Keratinocyte (primary cell): ENCODE results near the gene NUAK1. TPM values are rescaled to one million over a fixed set of nuclear protein-coding genes. Genes with fewer than 3 reads are reported as not detected.

Experiments used
- DNase-seq: peaks from one replicate; pipeline ENCODE4 v3.0.0-alpha.2; 2011; ENCODE audit warnings: low read depth, missing footprints, low spot score
- FAIRE-seq: peaks from 2 replicates; lab custom pipeline; 2011; peaks lifted over from hg19 to GRCh38; lab: Jason Lieb, UNC
- H2AFZ ChIP-seq: 2 replicates; pipeline ENCODE4 v1.6.0; 2012; ENCODE audit warnings: low read length, control low read depth, inconsistent platforms; ENCODE audit not compliant: control insufficient read depth
- H3K27ac ChIP-seq: 2 replicates; pipeline ENCODE4 v1.5.1; 2011; ENCODE audit warnings: low read length; ENCODE audit not compliant: control insufficient read depth, insufficient read depth
- H3K27me3 ChIP-seq: 3 replicates; pipeline ENCODE4 v1.6.0; 2011; ENCODE audit warnings: low read length; ENCODE audit not compliant: control insufficient read depth, insufficient read depth; ENCODE audit errors: extremely low read depth
- H3K36me3 ChIP-seq, 2 experiments: 2 replicates in 1 of 2; 3 replicates in 1 of 2; pipeline ENCODE4 v1.5.1; 2011; ENCODE audit warnings: low read length in 2 of 2, mild to moderate bottlenecking in 1 of 2; ENCODE audit not compliant: control insufficient read depth in 2 of 2, insufficient read depth in 2 of 2; ENCODE audit errors: extremely low read depth in 1 of 2
- H3K4me1 ChIP-seq: 3 replicates; pipeline ENCODE4 v1.5.1; 2011; ENCODE audit warnings: low read length; ENCODE audit not compliant: control insufficient read depth, insufficient read depth; ENCODE audit errors: extremely low read depth
- H3K4me2 ChIP-seq: 3 replicates; pipeline ENCODE4 v1.6.0; 2011; ENCODE audit warnings: low read depth, low read length; ENCODE audit not compliant: control insufficient read depth, insufficient read depth; ENCODE audit errors: extremely low read depth
- H3K4me3 ChIP-seq, 3 experiments: fragments of 200-600 bp in 1 of 3; sonication (generic) in 1 of 3; 2 replicates in 2 of 3; 3 replicates in 1 of 3; pipeline ENCODE4 v1.5.1; 2011 to 2016; ENCODE audit warnings: low read length in 3 of 3, mild to moderate bottlenecking in 3 of 3, control low read depth in 2 of 3, inconsistent platforms in 1 of 3, low read depth in 1 of 3, mixed read lengths in 1 of 3, mixed run types in 1 of 3, moderate library complexity in 1 of 3; ENCODE audit not compliant: control insufficient read depth in 2 of 3, insufficient read depth in 2 of 3; ENCODE audit errors: extremely low read depth in 1 of 3
- H3K79me2 ChIP-seq: 2 replicates; pipeline ENCODE4 v1.6.0; 2012; ENCODE audit warnings: low read length; ENCODE audit not compliant: control insufficient read depth, insufficient read depth
- H3K9ac ChIP-seq: 3 replicates; pipeline ENCODE4 v1.6.0; 2011; ENCODE audit warnings: low read length; ENCODE audit not compliant: control insufficient read depth, insufficient read depth; ENCODE audit errors: extremely low read depth
- H3K9me1 ChIP-seq: 3 replicates; pipeline ENCODE4 v1.6.0; 2011; ENCODE audit warnings: low read length; ENCODE audit not compliant: control insufficient read depth, insufficient read depth; ENCODE audit errors: extremely low read depth
- H3K9me3 ChIP-seq: 2 replicates; pipeline ENCODE4 v1.5.1; 2012; ENCODE audit warnings: low read depth, low read length; ENCODE audit not compliant: control insufficient read depth
- H4K20me1 ChIP-seq: 3 replicates; pipeline ENCODE4 v1.6.0; 2011; ENCODE audit warnings: low read length; ENCODE audit not compliant: control insufficient read depth, insufficient read depth; ENCODE audit errors: extremely low read depth
- CTCF ChIP-seq, 3 experiments: IDR thresholded peaks in 1 of 3; conservative IDR thresholded peaks in 1 of 3; optimal IDR thresholded peaks in 1 of 3; 2 replicates in 2 of 3; 3 replicates in 1 of 3; pipeline versions ENCODE3 to v1.5.1; 2011; ENCODE audit warnings: low read length in 3 of 3, mild to moderate bottlenecking in 3 of 3, moderate library complexity in 2 of 3, control low read depth in 1 of 3, inconsistent platforms in 1 of 3; ENCODE audit not compliant: insufficient read depth in 2 of 3; ENCODE audit errors: extremely low read depth in 1 of 3
- EZH2 ChIP-seq: IDR thresholded peaks from one replicate; pipeline ENCODE4 v1.6.1; 2012; ENCODE audit warnings: inconsistent platforms, mild to moderate bottlenecking, low read length, moderate library complexity
- dilution Hi-C: fragments of 300-500 bp; cut with MboI; formaldehyde crosslinking; loops from one replicate; pipeline ENCODE4 v1.7.0; 2020; ENCODE audit warnings: low sequenced_read_pairs; ENCODE audit not compliant: extremely low pct_ligation_motif_present
- polyA plus RNA-seq, 5 experiments: library from polyadenylated mRNA; depleted of rRNA in 3 of 5; stranded (reverse) in 3 of 5; stranded (forward) in 1 of 5; unstranded in 1 of 5; fragments of >200 nt; gene quantifications; 1 replicate in 1 of 5; 2 replicates in 3 of 5; 3 replicates in 1 of 5; pipeline versions ENCODE4 v1.2.1 to v1.2.3, GENCODE V29; 2011 to 2012; ENCODE audit warnings: missing spikeins in 2 of 5, low read depth in 1 of 5, low replicate concordance in 1 of 5

Gene NUAK1
- polyA plus RNA-seq, 1 donor (not counting 4 experiments of a cell fraction or from before 2014, with no cell fraction given): 12.3 TPM

DNA sequence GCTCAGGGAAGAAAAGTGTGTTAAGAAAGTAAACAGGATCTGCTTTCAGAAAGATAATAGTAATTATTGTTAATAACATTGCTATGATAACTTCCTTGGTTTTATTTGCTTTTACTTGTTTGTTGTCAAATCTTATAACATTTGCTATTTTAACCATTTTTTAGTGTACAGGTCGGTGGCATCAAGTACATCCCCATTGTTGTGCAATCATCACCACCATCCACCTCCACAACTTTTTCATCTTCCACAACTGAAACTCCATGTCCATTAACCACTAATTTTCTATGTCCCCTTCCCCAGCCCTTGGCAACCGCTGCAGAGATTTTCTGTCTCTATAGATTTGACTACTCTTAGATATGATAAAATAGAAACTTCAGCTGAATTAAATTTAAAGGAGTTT is 22.7 kb upstream of the NUAK1 start:
- no peaks in the 10 kb centered on the region for H3K36me3 ChIP-seq
- no peaks in the 10 kb centered on the region for H4K20me1 ChIP-seq
- dilution Hi-C loops: no loop called here
- H3K27me3 ChIP-seq: peaks cover 3% of the 10 kb centered on the region
- no peaks in the 10 kb centered on the region for H3K9me1 ChIP-seq
- H3K4me3 ChIP-seq: no peak overlapping the region
- H3K9me3 ChIP-seq: no peaks in the 10 kb centered on the region
- no peak for DNase-seq
- no peak for TF ChIP-seq EZH2
- no peak overlapping the region for H3K4me2 ChIP-seq
- H3K27ac ChIP-seq: no peak overlapping the region
- no peak for FAIRE-seq
- no peak overlapping the region for H2AFZ ChIP-seq
- H3K79me2 ChIP-seq: no peaks in the 10 kb centered on the region
- no peaks in the 10 kb centered on the region for H3K4me1 ChIP-seq
- H3K9ac ChIP-seq: no peak overlapping the region

DNA sequence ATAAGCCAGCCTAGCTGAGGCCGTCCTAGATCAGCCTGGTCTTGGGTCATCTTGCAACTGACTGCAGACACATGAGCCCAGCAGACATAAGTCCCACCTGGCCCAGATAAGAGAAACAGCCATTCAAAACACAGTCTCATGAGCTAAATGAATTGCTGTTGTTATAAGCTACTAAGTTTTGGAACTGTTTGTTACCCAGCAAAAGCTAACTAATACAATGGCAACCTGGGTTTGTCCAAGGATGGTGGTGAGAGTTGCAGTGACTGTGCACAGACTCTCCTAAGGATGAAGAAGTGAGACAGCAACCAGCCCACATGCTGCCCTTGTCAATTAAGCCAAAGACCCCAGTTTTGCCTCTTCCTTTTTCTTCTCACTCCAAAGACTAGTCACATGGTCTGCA is 22.2 kb upstream of the NUAK1 start:
- no peaks in the 10 kb centered on the region for H3K9me1 ChIP-seq
- no peaks in the 10 kb centered on the region for H3K4me1 ChIP-seq
- H3K27me3 ChIP-seq: peaks cover 3% of the 10 kb centered on the region
- no peak overlapping the region for H3K4me3 ChIP-seq
- no peak for FAIRE-seq
- no peaks in the 10 kb centered on the region for H3K9me3 ChIP-seq
- no peak overlapping the region for H3K27ac ChIP-seq
- no peak for TF ChIP-seq CTCF (optimal IDR thresholded peaks at IDR 0.05 in 1 of 3, IDR thresholded peaks at IDR 0.05 in 1 of 3, conservative IDR thresholded peaks at IDR 0.05 in 1 of 3; ENCODE audit: extremely low read depth in 1 of 3, insufficient read depth in 2 of 3, low read length in 3 of 3)
- H3K9ac ChIP-seq: no peak overlapping the region
- no peak for DNase-seq
- H3K4me2 ChIP-seq: no peak overlapping the region
- dilution Hi-C loops: no loop called here
- no peak overlapping the region for H2AFZ ChIP-seq
- no peaks in the 10 kb centered on the region for H3K36me3 ChIP-seq
- no peaks in the 10 kb centered on the region for H3K79me2 ChIP-seq
- no peaks in the 10 kb centered on the region for H4K20me1 ChIP-seq

- Histone ChIP-seq H3K4me3 (no peak overlapping the region), H3K79me2 (no peaks in the 10 kb centered on the region), H3K27ac (no peak overlapping the region), H3K9me1 (no peaks in the 10 kb centered on the region), H3K27me3 (no peaks in the 10 kb centered on the region), H2AFZ (no peak overlapping the region), H3K9me3 (no peaks in the 10 kb centered on the region), H3K4me1 (no peaks in the 10 kb centered on the region), H4K20me1 (no peaks in the 10 kb centered on the region), H3K4me2 (no peak overlapping the region), H3K36me3 (no peaks in the 10 kb centered on the region), H3K9ac (no peak overlapping the region)
- FAIRE-seq (no peak), DNase-seq (no peak)
- dilution Hi-C loops: no loop called here
- TF ChIP-seq EZH2: no peak
- TF ChIP-seq CTCF (optimal IDR thresholded peaks at IDR 0.05 in 1 of 3, IDR thresholded peaks at IDR 0.05 in 1 of 3, conservative IDR thresholded peaks at IDR 0.05 in 1 of 3; ENCODE audit: extremely low read depth in 1 of 3, insufficient read depth in 2 of 3, low read length in 3 of 3): no peak
Measured at GRCh38 chr12:106157802-106158201, 19.0 kb upstream of the NUAK1 start.
